ENCODE results near the gene DACT3.
"Not testable (repeated sequence)": the region's sequence is repeated elsewhere in the genome, so short reads cannot be mapped to it uniquely, and the experiment has no call there.

The DACT3 gene

GRCh38 chr19:46634045-46634655, 26.8 kb downstream of the DACT3 start:
- peak; percentile 93 for DNase-seq (ENCODE audit: low spot score)

GRCh38 chr19:46633130-46633529, 27.9 kb downstream of the DACT3 start:
- DNase-seq (ENCODE audit: low spot score) = no peak

- no peak for DNase-seq (ENCODE audit: low spot score)
Measured at GRCh38 chr19:46631481-46631880, 29.5 kb downstream of the DACT3 start.

- DNase-seq (ENCODE audit: low spot score) = no peak
Measured at GRCh38 chr19:46630586-46631205, 30.3 kb downstream of the DACT3 start.

GRCh38 chr19:46629546-46630025, 31.4 kb downstream of the DACT3 start:
- no peak for DNase-seq (ENCODE audit: low spot score)

GRCh38 chr19:46628970-46629369, 32.0 kb downstream of the DACT3 start:
- DNase-seq (ENCODE audit: low spot score) = not testable (repeated sequence)

GRCh38 chr19:46626446-46626845, 34.5 kb downstream of the DACT3 start:
- DNase-seq (ENCODE audit: low spot score) = no peak

- no peak for DNase-seq (ENCODE audit: low spot score)
Measured at GRCh38 chr19:46625731-46626130, 35.3 kb downstream of the DACT3 start.

- DNase-seq (ENCODE audit: low spot score) = no peak
Measured at GRCh38 chr19:46624958-46625661, 35.9 kb downstream of the DACT3 start, which contains the start of gene PTGIR. Gene PTGIR, minus strand, starts transcription at chr19:46625089. Its CDS starts 864 bp downstream, at chr19:46624225.

GRCh38 chr19:46623915-46624502, 37.0 kb downstream of the DACT3 start:
- no peak for DNase-seq (ENCODE audit: low spot score)

- no peak for DNase-seq (ENCODE audit: low spot score)
Measured at GRCh38 chr19:46622118-46622446, 38.9 kb downstream of the DACT3 start.

GRCh38 chr19:46621191-46622117, 39.5 kb downstream of the DACT3 start:
- DNase-seq (ENCODE audit: low spot score) = no peak

- DNase-seq (ENCODE audit: low spot score) = no peak
Measured at GRCh38 chr19:46620716-46621115, 40.3 kb downstream of the DACT3 start.

- DNase-seq (ENCODE audit: low spot score) = no peak
Measured at GRCh38 chr19:46620267-46620666, 40.7 kb downstream of the DACT3 start.

- peak; percentile 48 for DNase-seq (ENCODE audit: low spot score)
Measured at GRCh38 chr19:46618670-46619231, 42.2 kb downstream of the DACT3 start.

GRCh38 chr19:46617601-46618000, 43.4 kb downstream of the DACT3 start:
- no peak for DNase-seq (ENCODE audit: low spot score)

- DNase-seq (ENCODE audit: low spot score) = peak; percentile 47
Measured at GRCh38 chr19:46616631-46617322, 44.2 kb downstream of the DACT3 start.

GRCh38 chr19:46615966-46616365, 45.0 kb downstream of the DACT3 start:
- no peak for DNase-seq (ENCODE audit: low spot score)

GRCh38 chr19:46614114-46614722, 46.8 kb downstream of the DACT3 start:
- DNase-seq (ENCODE audit: low spot score) = peak; percentile 83

GRCh38 chr19:46613525-46613924, 47.5 kb downstream of the DACT3 start:
- DNase-seq (ENCODE audit: low spot score) = no peak
